SU-DHL-6 (cell line): ENCODE results near the gene APPBP2.

Experiments used
- H2AFZ ChIP-seq: fragments of 200-600 bp; sonication (generic); 2 replicates; pipeline ENCODE4 v1.6.1; 2014; ENCODE audit warnings: low read depth, mild to moderate bottlenecking, moderate library complexity, mixed read lengths, antibody characterized with exemption, low read length; ENCODE audit not compliant: severe bottlenecking
- H3F3A ChIP-seq: fragments of 200-600 bp; shearing (Covaris generic); 2 replicates; pipeline ENCODE4 v1.6.0; 2016; ENCODE audit warnings: antibody characterized with exemption, mild to moderate bottlenecking; ENCODE audit not compliant: insufficient read depth
- H3K27ac ChIP-seq: fragments of 200-600 bp; sonication (generic); 2 replicates; pipeline ENCODE4 v1.5.1; 2016; ENCODE audit warnings: low read depth, mild to moderate bottlenecking, low read length, moderate library complexity, mixed read lengths
- H3K27me3 ChIP-seq: fragments of 200-600 bp; sonication (generic), shearing (Covaris generic); 2 replicates; pipeline ENCODE4 v1.6.0; 2014; ENCODE audit warnings: mild to moderate bottlenecking, low read length
- H3K36me3 ChIP-seq: fragments of 200-600 bp; sonication (generic); 2 replicates; pipeline ENCODE4 v1.6.1; 2014; ENCODE audit warnings: mild to moderate bottlenecking, low read length, mixed read lengths
- H3K4me2 ChIP-seq: fragments of 300-600, 200-600 bp; shearing (Covaris generic), sonication (generic); 2 replicates; pipeline ENCODE4 v1.6.0; 2014; ENCODE audit warnings: low read length, low read depth, mild to moderate bottlenecking; ENCODE audit not compliant: poor library complexity, severe bottlenecking
- H3K4me3 ChIP-seq: fragments of 200-600 bp; sonication (generic); 2 replicates; pipeline ENCODE4 v1.5.1; 2014; ENCODE audit warnings: antibody characterized with exemption, low read length, mild to moderate bottlenecking, mixed read lengths; ENCODE audit not compliant: insufficient read depth, poor library complexity, severe bottlenecking
- H3K79me2 ChIP-seq: fragments of 200-600 bp; sonication (generic); 2 replicates; pipeline ENCODE4 v1.6.1; 2014; ENCODE audit warnings: mild to moderate bottlenecking, low read length, moderate library complexity; ENCODE audit not compliant: insufficient read depth
- H3K9ac ChIP-seq: fragments of 200-600 bp; sonication (generic); 2 replicates; pipeline ENCODE4 v1.7.0; 2014; ENCODE audit warnings: mild to moderate bottlenecking, low read length
- H3K9me2 ChIP-seq: fragments of 200-600 bp; sonication (generic); replicated peaks from 2 replicates; pipeline ENCODE4 v1.6.1; 2014; ENCODE audit warnings: low read length; ENCODE audit not compliant: insufficient read depth
- H3K9me3 ChIP-seq: fragments of 200-600 bp; sonication (generic); 2 replicates; pipeline ENCODE4 v1.6.1; 2014; ENCODE audit warnings: low read length, mixed read lengths; ENCODE audit not compliant: insufficient read depth
- H4K20me1 ChIP-seq: fragments of 200-600 bp; sonication (generic); 2 replicates; pipeline ENCODE4 v1.6.1; 2014; ENCODE audit warnings: low read depth, mild to moderate bottlenecking, antibody characterized with exemption, low read length, moderate library complexity, mixed read lengths
- EZH2phosphoT487 ChIP-seq: fragments of 200-600 bp; sonication (generic), shearing (Covaris generic); conservative IDR thresholded peaks from 2 replicates; pipeline ENCODE4 v1.6.1; 2018; ENCODE audit warnings: mild to moderate bottlenecking, antibody characterized with exemption, low read length, moderate library complexity, mixed read lengths
- TF ChIP-seq, protein P1 (sequence below): fragments of 200-600 bp; sonication (generic); IDR thresholded peaks from one replicate; pipeline ENCODE4 v1.5.1; 2017; ENCODE audit warnings: antibody characterized with exemption, mild to moderate bottlenecking, low read length, moderate library complexity; ENCODE audit not compliant: insufficient read depth, poor library complexity, severe bottlenecking

APPBP2 gene

DNA sequence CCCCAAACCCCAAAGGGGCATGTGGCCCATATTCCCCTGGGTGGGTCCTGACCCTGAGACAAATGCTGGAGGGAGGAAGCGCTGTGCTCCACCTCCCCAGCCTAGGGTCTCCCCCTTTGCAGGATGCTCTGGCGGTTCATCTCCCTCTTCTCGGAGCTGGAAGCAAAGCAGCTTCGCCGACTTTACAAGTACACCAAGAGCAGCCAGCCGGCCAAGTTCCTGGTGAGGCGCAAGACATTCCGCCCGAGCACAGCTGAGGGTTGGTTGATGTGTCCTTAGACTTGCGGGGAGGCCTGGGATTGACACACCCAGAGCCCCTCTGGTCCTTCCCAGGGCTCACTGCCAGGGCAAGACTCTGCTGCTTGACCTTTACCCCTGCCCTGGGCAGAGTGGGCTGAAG is 99.4 kb downstream of the APPBP2 start:
- no peak overlapping the region for H3K27ac ChIP-seq
- H3F3A ChIP-seq: no peaks in the 10 kb centered on the region
- no peaks in the 10 kb centered on the region for H3K36me3 ChIP-seq
- no peak overlapping the region for H3K4me3 ChIP-seq
- no peak for TF ChIP-seq EZH2phosphoT487
- TF ChIP-seq, protein P1, sequence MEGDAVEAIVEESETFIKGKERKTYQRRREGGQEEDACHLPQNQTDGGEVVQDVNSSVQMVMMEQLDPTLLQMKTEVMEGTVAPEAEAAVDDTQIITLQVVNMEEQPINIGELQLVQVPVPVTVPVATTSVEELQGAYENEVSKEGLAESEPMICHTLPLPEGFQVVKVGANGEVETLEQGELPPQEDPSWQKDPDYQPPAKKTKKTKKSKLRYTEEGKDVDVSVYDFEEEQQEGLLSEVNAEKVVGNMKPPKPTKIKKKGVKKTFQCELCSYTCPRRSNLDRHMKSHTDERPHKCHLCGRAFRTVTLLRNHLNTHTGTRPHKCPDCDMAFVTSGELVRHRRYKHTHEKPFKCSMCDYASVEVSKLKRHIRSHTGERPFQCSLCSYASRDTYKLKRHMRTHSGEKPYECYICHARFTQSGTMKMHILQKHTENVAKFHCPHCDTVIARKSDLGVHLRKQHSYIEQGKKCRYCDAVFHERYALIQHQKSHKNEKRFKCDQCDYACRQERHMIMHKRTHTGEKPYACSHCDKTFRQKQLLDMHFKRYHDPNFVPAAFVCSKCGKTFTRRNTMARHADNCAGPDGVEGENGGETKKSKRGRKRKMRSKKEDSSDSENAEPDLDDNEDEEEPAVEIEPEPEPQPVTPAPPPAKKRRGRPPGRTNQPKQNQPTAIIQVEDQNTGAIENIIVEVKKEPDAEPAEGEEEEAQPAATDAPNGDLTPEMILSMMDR: no peak
- H3K27me3 ChIP-seq: no peaks in the 10 kb centered on the region
- no peak overlapping the region for H3K4me2 ChIP-seq
- H3K79me2 ChIP-seq: no peaks in the 10 kb centered on the region
- no peaks in the 10 kb centered on the region for H3K9me3 ChIP-seq
- H3K9ac ChIP-seq: no peak overlapping the region
- no peaks in the 10 kb centered on the region for H3K9me2 ChIP-seq
- no peaks in the 10 kb centered on the region for H4K20me1 ChIP-seq
- H2AFZ ChIP-seq: no peak overlapping the region

DNA sequence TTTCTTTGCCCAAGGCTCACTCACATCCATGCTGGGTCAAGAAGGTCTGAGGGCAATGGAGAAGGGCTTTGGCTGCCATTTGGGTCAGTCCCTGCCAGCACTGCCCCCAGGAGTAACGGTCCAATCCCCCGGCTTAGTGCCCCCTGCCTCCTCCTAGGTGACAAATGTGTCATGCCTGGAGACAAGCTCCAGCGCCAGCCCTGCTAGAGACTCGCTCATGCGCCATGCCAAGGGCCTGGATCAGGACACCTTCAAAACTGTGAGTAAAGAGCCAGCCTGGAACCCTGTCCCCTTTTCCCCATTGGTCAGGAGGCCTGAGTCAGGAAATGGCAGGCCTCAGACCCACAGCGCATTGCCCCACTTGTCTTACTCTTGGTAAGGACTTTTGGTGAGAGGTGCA is 100.4 kb downstream of the APPBP2 start:
- Histone ChIP-seq H3K9me2 (no peaks in the 10 kb centered on the region), H3K36me3 (no peaks in the 10 kb centered on the region), H4K20me1 (no peaks in the 10 kb centered on the region), H3K4me2 (no peak overlapping the region), H3K27ac (no peak overlapping the region), H3K9me3 (no peaks in the 10 kb centered on the region), H2AFZ (no peak overlapping the region), H3F3A (no peaks in the 10 kb centered on the region), H3K79me2 (no peaks in the 10 kb centered on the region), H3K27me3 (no peaks in the 10 kb centered on the region), H3K4me3 (no peak overlapping the region), H3K9ac (no peak overlapping the region)
- TF ChIP-seq, protein P1: no peak
- TF ChIP-seq EZH2phosphoT487: no peak

DNA sequence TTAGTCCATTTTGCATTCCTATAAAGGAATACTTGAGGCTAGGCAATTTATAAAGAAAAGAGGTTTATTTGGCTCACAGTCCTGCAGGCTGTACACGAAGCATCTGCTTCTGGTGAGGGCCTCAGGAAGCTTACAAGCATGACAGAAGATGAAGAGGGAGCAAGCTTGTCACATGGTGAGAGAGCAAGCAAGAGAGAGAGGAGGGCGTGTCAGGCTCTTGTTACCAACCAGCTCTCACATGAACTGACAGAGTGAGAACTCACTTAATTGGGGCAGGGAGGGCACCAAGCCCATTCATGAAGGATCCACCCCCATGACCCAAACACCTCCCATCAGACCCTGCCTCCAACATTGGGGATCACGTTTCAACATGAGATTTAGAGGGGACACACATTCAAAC is 102.2 kb downstream of the APPBP2 start:
- Histone ChIP-seq H3K4me3 (no peak overlapping the region), H3K36me3 (no peaks in the 10 kb centered on the region), H2AFZ (no peak overlapping the region), H3K4me2 (no peak overlapping the region), H3K9me3 (no peaks in the 10 kb centered on the region), H3K27ac (no peak overlapping the region), H3K79me2 (no peaks in the 10 kb centered on the region), H3K9me2 (no peaks in the 10 kb centered on the region), H4K20me1 (no peaks in the 10 kb centered on the region), H3K9ac (no peak overlapping the region), H3K27me3 (no peaks in the 10 kb centered on the region), H3F3A (no peaks in the 10 kb centered on the region)
- no peak for TF ChIP-seq EZH2phosphoT487
- TF ChIP-seq, protein P1: no peak

DNA sequence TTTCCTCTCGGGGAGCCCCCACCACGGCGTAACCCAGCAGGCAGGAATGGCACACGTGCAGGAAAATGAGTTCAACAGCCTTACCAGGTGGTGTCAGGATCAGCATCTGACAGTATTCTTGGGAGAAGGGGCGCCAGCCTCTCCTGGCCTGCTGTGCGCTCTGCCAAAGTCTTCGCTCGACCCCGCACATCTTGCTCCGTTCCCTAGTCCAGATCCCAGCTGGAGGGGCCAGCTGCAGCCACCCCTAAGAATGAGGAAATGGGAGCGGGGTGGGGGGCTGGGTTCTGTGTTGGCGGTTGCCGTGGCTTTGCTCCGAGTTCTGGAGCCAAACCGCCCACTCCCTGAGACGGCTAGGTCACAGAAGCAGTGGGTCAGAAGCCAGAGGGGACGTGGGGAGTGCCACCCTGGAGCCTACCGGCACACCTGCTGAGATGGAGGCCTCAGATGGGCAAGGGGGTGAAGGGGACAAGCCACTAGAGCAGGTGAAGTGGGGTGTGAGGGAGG is 103.8 kb downstream of the APPBP2 start, which contains the start of gene CHCT1:
Gene CHCT1 (plus strand): TSS at position 328 of the 504 bp plus-strand sequence. CDS start 104 bp downstream, at position 432.
- H3K9ac ChIP-seq: peak within 1 kb of the TSS; percentile 62

More for the DNA sequence above, 103.8 kb downstream of the APPBP2 start, which contains the start of gene CHCT1:
- H4K20me1 ChIP-seq: no peaks in the 10 kb centered on the region
- peak within 1 kb of the TSS; percentile 59 for H3K4me3 ChIP-seq
- no peaks in the 10 kb centered on the region for H3K9me3 ChIP-seq
- H3F3A ChIP-seq: no peaks in the 10 kb centered on the region
- H3K9me2 ChIP-seq: no peaks in the 10 kb centered on the region
- H3K27ac ChIP-seq: no peak within 1 kb of the TSS
- no peak for TF ChIP-seq EZH2phosphoT487
- TF ChIP-seq, protein P1: no peak
- H3K79me2 ChIP-seq: no peaks in the 10 kb centered on the region
- H3K4me2 ChIP-seq: peak within 1 kb of the TSS; percentile 80
- H3K27me3 ChIP-seq: no peaks in the 10 kb centered on the region
- no peaks in the 10 kb centered on the region for H3K36me3 ChIP-seq
- H2AFZ ChIP-seq: peak within 1 kb of the TSS; percentile 94
